K562 (cell line): Measurements from ENCODE around the gene NABP1.

Experiments used
- E2F4 ChIP-seq: sonication (generic); formaldehyde crosslinking; IDR thresholded peaks from 2 replicates; pipeline ENCODE4 v1.8.0; 2022; ENCODE audit warnings: mild to moderate bottlenecking, low read depth, missing genetic modification reagents
- EP400 ChIP-seq: fragments of 450-650 bp; IDR thresholded peaks from 2 replicates; pipeline ENCODE4 v1.6.1; 2017; ENCODE audit warnings: antibody characterized with exemption, mild to moderate bottlenecking, moderate library complexity
- GATA2 ChIP-seq: sonication (generic); formaldehyde crosslinking; IDR thresholded peaks from 2 replicates; pipeline ENCODE4 v1.4.0; 2020; ENCODE audit warnings: mild to moderate bottlenecking, missing genetic modification reagents
- MTA3 ChIP-seq: fragments of 450-650 bp; formaldehyde crosslinking; IDR thresholded peaks from 2 replicates; pipeline ENCODE4 v1.6.1; 2017; ENCODE audit warnings: mild to moderate bottlenecking, borderline replicate concordance
- MYNN ChIP-seq, 2 experiments: sonication (generic); formaldehyde crosslinking in 1 of 2; IDR thresholded peaks; 2 replicates each; pipeline versions ENCODE4 v1.5.0 to v1.6.1; 2016 to 2020; ENCODE audit warnings: antibody characterized with exemption in 1 of 2, missing genetic modification reagents in 1 of 2
- NRF1 ChIP-seq, 2 experiments: fragments of 450-650 bp; IDR thresholded peaks in 1 of 2; conservative IDR thresholded peaks in 1 of 2; 2 replicates each; pipeline ENCODE4 v1.6.1; 2014; ENCODE audit warnings: mild to moderate bottlenecking in 2 of 2
- POLR3A ChIP-seq: IDR thresholded peaks from 2 replicates; pipeline ENCODE4 v1.6.1; 2011; ENCODE audit warnings: borderline replicate concordance, mild to moderate bottlenecking, moderate library complexity; ENCODE audit not compliant: insufficient read length, insufficient read depth; ENCODE audit errors: extremely low read depth
- TAF1 ChIP-seq: IDR thresholded peaks from 2 replicates; pipeline ENCODE4 v1.6.1; 2011; ENCODE audit warnings: mild to moderate bottlenecking, low read length, moderate library complexity; ENCODE audit not compliant: insufficient read depth, control insufficient read depth, severe bottlenecking; ENCODE audit errors: extremely low read depth
- ZFX ChIP-seq: sonication (generic); formaldehyde crosslinking; IDR thresholded peaks from 2 replicates; pipeline ENCODE4 v1.8.0; 2022; ENCODE audit warnings: mild to moderate bottlenecking, missing genetic modification reagents, moderate library complexity
- TF ChIP-seq, protein P1 (sequence below), 3 experiments: IDR thresholded peaks in 2 of 3; conservative IDR thresholded peaks in 1 of 3; 2 replicates each; pipeline ENCODE4 v1.5.1; 2011 to 2012; ENCODE audit warnings: low read length in 3 of 3, mild to moderate bottlenecking in 3 of 3, control low read depth in 2 of 3, improper control_type of control experiment in 1 of 3, inconsistent platforms in 1 of 3, low read depth in 1 of 3, mixed read lengths in 1 of 3, moderate library complexity in 1 of 3; ENCODE audit not compliant: insufficient read depth in 2 of 3
- TF ChIP-seq, protein P2 (sequence below): sonication (generic); formaldehyde crosslinking; IDR thresholded peaks from 2 replicates; pipeline ENCODE4 v1.8.1; 2023; ENCODE audit warnings: mild to moderate bottlenecking, missing genetic modification reagents, moderate library complexity
- TF ChIP-seq, protein P3 (sequence below): sonication (generic); formaldehyde crosslinking; IDR thresholded peaks from 2 replicates; pipeline ENCODE4 v1.8.0; 2022; ENCODE audit warnings: missing genetic modification reagents, mild to moderate bottlenecking, moderate library complexity, borderline replicate concordance

DNA sequence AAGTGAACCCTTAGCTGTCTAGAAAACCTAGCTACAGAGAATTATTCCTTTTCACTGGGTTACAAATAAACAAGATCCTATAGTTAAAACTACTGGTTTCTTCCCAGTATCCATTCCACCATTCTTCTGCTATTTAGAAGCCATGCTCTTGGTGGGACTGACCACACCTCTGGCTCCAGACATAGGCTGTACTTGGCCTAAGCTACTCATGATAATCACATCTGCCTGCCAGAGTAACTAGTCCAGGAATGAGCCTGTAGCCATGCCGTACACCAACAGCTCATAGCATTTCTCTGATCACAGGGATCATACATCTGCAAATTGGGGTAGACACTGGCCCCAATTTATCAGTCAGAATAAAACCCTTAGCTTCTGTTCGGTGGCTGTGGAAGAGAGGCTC lies 33.7 kb downstream of the NABP1 start:
- TF ChIP-seq ZFX (CRISPR knock-in tag) = no peak
- TF ChIP-seq TAF1 = no peak
- TF ChIP-seq, protein P1, sequence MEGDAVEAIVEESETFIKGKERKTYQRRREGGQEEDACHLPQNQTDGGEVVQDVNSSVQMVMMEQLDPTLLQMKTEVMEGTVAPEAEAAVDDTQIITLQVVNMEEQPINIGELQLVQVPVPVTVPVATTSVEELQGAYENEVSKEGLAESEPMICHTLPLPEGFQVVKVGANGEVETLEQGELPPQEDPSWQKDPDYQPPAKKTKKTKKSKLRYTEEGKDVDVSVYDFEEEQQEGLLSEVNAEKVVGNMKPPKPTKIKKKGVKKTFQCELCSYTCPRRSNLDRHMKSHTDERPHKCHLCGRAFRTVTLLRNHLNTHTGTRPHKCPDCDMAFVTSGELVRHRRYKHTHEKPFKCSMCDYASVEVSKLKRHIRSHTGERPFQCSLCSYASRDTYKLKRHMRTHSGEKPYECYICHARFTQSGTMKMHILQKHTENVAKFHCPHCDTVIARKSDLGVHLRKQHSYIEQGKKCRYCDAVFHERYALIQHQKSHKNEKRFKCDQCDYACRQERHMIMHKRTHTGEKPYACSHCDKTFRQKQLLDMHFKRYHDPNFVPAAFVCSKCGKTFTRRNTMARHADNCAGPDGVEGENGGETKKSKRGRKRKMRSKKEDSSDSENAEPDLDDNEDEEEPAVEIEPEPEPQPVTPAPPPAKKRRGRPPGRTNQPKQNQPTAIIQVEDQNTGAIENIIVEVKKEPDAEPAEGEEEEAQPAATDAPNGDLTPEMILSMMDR (IDR thresholded peaks at IDR 0.05 in 2 of 3, conservative IDR thresholded peaks at IDR 0.05 in 1 of 3; ENCODE audit: insufficient read depth in 2 of 3, low read depth in 1 of 3, low read length in 3 of 3) = no peak
- no peak for TF ChIP-seq EP400
- TF ChIP-seq GATA2 (CRISPR knock-in tag) = no peak
- no peak for TF ChIP-seq POLR3A
- no peak for TF ChIP-seq MTA3
- no peak for TF ChIP-seq E2F4 (CRISPR knock-in tag)
- TF ChIP-seq NRF1 (conservative IDR thresholded peaks at IDR 0.05 in 1 of 2, IDR thresholded peaks at IDR 0.05 in 1 of 2) = no peak
- TF ChIP-seq, protein P2, sequence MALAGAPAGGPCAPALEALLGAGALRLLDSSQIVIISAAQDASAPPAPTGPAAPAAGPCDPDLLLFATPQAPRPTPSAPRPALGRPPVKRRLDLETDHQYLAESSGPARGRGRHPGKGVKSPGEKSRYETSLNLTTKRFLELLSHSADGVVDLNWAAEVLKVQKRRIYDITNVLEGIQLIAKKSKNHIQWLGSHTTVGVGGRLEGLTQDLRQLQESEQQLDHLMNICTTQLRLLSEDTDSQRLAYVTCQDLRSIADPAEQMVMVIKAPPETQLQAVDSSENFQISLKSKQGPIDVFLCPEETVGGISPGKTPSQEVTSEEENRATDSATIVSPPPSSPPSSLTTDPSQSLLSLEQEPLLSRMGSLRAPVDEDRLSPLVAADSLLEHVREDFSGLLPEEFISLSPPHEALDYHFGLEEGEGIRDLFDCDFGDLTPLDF (CRISPR knock-in tag) = no peak
- TF ChIP-seq, protein P3, sequence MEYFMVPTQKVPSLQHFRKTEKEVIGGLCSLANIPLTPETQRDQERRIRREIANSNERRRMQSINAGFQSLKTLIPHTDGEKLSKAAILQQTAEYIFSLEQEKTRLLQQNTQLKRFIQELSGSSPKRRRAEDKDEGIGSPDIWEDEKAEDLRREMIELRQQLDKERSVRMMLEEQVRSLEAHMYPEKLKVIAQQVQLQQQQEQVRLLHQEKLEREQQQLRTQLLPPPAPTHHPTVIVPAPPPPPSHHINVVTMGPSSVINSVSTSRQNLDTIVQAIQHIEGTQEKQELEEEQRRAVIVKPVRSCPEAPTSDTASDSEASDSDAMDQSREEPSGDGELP (CRISPR knock-in tag) = no peak
- no peak for TF ChIP-seq MYNN (IDR thresholded peaks at IDR 0.05)
- no peak for TF ChIP-seq MYNN (CRISPR knock-in tag; IDR thresholded peaks at IDR 0.05)
